Measurements from ENCODE around the gene POM121L12.

Gene POM121L12

DNA sequence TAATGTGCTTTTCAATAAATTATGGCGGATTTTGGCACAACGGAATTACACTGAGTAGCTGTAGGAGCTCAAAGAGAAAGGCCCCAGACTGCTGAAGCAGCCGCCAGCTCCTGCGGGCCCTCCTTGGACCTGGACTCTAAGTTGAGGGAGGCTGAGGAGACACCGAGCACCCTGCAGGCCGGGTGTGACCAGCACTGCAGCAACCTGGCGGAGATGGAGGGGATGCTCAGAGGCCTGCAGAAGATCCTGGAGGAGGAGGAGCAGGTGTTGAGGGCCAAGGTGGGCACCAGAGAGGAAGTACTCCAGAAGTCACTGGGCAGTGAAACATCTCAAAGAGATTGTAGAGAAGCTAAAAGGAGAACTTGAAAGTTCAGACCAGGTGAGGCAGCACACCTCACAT lies 33.0 kb upstream of the POM121L12 start:
- TF ChIP-seq SIN3A (IDR thresholded peaks at IDR 0.05; ENCODE audit: borderline replicate concordance, insufficient read depth, low read length) (no peak), TAF1 (IDR thresholded peaks at IDR 0.05; ENCODE audit: borderline replicate concordance, insufficient read depth, low read length) (no peak), FOXP2 (optimal IDR thresholded peaks at IDR 0.05; ENCODE audit: borderline replicate concordance, extremely low read depth, extremely low read length, insufficient read depth) (no peak), REST (IDR thresholded peaks at IDR 0.05; ENCODE audit: insufficient read depth in 1 of 2, low read depth in 2 of 2, low read length in 2 of 2) (no peak), POLR2AphosphoS5 (IDR thresholded peaks at IDR 0.05; ENCODE audit: low read depth, low read length) (no peak)

DNA sequence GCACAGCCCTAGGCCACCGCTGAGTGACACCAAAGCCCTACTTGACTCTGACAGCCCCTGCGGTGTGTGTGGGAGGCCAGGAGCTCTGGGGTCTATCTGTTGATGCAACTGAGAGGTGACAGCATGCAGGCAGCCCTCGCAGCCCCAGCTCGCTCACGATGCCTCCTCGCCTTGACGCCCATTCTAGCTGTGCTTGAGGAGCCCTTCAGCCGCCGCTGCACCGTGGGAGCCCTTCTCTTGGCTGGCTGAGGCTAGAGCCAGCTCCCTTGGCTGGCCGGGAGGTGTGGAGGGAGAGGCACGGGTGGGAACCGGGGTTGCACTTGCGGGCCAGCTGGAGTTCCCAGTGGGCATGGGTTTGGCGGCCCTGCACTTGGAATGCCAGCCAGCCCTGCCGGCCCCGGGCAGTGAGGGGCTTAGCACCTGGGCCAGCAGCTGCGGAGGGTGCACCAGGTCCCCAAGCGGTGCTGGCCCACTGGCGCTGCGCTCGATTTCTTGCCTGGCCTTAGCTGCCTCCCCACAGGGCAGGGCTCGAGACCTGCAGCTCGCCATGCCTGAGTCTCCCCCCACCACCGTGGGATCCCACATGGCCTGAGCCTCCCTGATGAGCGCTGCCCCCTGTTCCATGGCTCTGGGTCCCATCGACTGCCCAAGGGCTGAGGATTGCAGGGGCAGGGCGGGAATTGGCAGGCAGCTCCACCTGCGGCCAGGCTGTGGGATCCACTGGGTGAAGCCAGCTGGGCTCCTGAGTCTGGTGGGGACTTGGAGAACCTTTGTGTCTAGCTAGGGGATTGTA lies 31.6 kb upstream of the POM121L12 start:
- TF ChIP-seq POLR2AphosphoS5 (IDR thresholded peaks at IDR 0.05; ENCODE audit: low read depth, low read length), result no peak
- no peak for TF ChIP-seq FOXP2 (optimal IDR thresholded peaks at IDR 0.05; ENCODE audit: borderline replicate concordance, extremely low read depth, extremely low read length, insufficient read depth)
- TF ChIP-seq REST (IDR thresholded peaks at IDR 0.05; ENCODE audit: insufficient read depth in 1 of 2, low read depth in 2 of 2, low read length in 2 of 2), result no peak
- TF ChIP-seq TAF1 (IDR thresholded peaks at IDR 0.05; ENCODE audit: borderline replicate concordance, insufficient read depth, low read length), result no peak
- no peak for TF ChIP-seq SIN3A (IDR thresholded peaks at IDR 0.05; ENCODE audit: borderline replicate concordance, insufficient read depth, low read length)

GRCh38 chr7:53013925-53014324 lies 21.5 kb upstream of the POM121L12 start:
- TF ChIP-seq SIN3A (IDR thresholded peaks at IDR 0.05; ENCODE audit: borderline replicate concordance, insufficient read depth, low read length) (no peak), TAF1 (IDR thresholded peaks at IDR 0.05; ENCODE audit: borderline replicate concordance, insufficient read depth, low read length) (no peak), FOXP2 (optimal IDR thresholded peaks at IDR 0.05; ENCODE audit: borderline replicate concordance, extremely low read depth, extremely low read length, insufficient read depth) (no peak), POLR2AphosphoS5 (IDR thresholded peaks at IDR 0.05; ENCODE audit: low read depth, low read length) (no peak), REST (IDR thresholded peaks at IDR 0.05; ENCODE audit: insufficient read depth in 1 of 2, low read depth in 2 of 2, low read length in 2 of 2) (no peak)

GRCh38 chr7:53015463-53015862 lies 20.0 kb upstream of the POM121L12 start:
- TF ChIP-seq TAF1 (IDR thresholded peaks at IDR 0.05; ENCODE audit: borderline replicate concordance, insufficient read depth, low read length) (no peak), SIN3A (IDR thresholded peaks at IDR 0.05; ENCODE audit: borderline replicate concordance, insufficient read depth, low read length) (no peak), REST (IDR thresholded peaks at IDR 0.05; ENCODE audit: insufficient read depth in 1 of 2, low read depth in 2 of 2, low read length in 2 of 2) (no peak), POLR2AphosphoS5 (IDR thresholded peaks at IDR 0.05; ENCODE audit: low read depth, low read length) (no peak), FOXP2 (optimal IDR thresholded peaks at IDR 0.05; ENCODE audit: borderline replicate concordance, extremely low read depth, extremely low read length, insufficient read depth) (no peak)

All from PFSK-1 (cell line).